Sciatic nerve (tissue), 2 donors: ENCODE data around the gene CLTCL1. TPM values are rescaled to one million over a fixed set of nuclear protein-coding genes. Genes with fewer than 3 reads are reported as not detected.

ENCODE experiments used
- ATAC-seq: fragments of 200-7000 bp; cut with Tn5 transposase; one replicate; pipeline ENCODE4 v1.9.1; 2020; ENCODE audit warnings: mild to moderate bottlenecking, moderate library complexity
- DNase-seq: peaks from one replicate; pipeline ENCODE4 v3.0.0-alpha.2; 2020; ENCODE audit warnings: low spot score
- intact Hi-C: fragments of 100-400 bp; cut with DNase I; formaldehyde crosslinking; loops from one replicate; pipeline ENCODE4 v1.14.2; 2022
- total RNA-seq: library from RNA; stranded (reverse); fragmentation: NEBNext Ultra II Directional; extraction: Animal tissue kit (Norgen Biotek cat#: 25700); gene quantifications from one replicate; pipeline ENCODE4 v1.2.1, GENCODE V29; 2021
- donor health status: DM: no; HTN: no; CAD: no.
- donor health status: DM: no; HTN: no; CAD: no.

CLTCL1 gene
- total RNA-seq, 1 donor from 2014 or later = 14.2 TPM

DNA sequence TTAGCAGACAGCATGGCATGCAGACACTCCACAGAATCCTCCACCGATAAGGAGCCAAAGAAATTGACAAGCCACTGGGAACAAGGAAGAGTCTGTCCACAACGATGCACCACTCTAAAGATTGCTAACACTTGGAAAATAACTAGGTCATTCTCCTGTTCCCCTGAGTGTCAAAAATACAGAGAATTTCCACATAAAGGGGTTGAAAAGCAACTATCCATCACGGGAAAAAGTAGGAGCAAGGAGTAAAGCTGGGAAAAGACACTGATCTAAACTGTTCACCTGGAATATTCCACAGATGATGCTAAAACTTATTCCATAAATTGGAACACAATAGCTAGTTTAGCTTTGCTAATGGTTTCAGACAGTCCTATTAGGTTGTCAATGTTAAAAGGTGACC is 66.0 kb downstream of the CLTCL1 start:
- ATAC-seq (no peak), DNase-seq (no peak)
- intact Hi-C loops = no loop called here

DNA sequence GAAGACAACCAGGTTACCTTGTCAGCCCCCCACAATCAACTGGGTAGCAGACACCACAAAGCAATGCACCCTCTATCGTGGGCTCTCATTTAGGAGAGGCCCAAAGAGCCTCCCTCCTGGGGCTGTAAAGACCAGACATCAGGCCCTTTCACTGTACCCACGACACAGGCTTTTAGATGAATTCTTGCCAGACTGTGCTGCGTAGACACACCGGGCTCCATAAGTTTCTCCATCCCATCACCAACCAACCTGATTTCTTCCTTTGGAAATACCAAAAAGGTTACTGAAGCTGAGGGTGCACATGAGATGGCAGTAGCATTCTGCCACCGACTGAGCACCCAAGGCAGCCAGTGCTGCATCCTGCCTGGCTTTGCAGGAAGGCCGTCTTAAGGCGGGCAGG is 66.5 kb downstream of the CLTCL1 start:
- intact Hi-C loops = no loop called here
- DNase-seq (no peak), ATAC-seq (no peak)

DNA sequence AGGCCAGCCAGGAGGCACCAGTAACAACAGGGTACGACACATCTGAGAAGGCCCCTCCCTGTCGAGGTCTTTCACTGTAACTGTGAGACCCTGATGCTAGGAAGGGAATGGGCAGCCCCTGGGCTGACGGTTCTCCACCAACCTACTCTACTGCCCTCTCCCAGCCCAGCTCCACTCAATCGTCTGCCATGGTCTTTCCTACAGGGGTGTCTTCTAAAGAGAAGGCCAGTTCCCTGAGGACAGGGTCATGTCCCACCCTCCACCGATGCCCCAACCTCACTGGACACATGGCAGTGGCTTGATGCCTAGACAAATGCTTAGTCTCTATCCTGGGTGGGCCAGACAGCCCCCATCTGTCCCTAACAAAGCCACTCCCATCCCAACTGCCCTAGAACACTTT is 67.0 kb downstream of the CLTCL1 start:
- DNase-seq (no peak), ATAC-seq (no peak)
- intact Hi-C loops = no loop called here

DNA sequence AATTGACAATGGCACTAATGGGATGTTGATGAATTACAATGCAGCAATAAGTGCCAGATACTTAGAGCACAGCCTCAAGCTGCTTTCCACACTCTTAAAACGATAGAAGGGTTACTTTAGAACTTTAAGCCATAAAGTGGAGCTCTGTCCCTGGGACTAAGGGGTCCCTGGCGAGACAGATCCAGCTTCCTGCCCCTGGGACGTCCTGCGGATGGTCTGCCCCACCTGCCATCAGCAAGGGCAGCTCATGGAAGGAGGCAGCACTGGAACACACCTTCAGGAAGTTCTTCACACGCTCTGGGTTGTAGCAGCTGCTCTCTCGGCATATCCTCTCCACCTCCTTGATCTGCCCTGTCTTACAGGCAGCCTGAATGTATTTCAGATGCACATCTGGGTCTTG is 67.9 kb downstream of the CLTCL1 start:
- ATAC-seq (no peak), DNase-seq (no peak)
- intact Hi-C loops = no loop called here

DNA sequence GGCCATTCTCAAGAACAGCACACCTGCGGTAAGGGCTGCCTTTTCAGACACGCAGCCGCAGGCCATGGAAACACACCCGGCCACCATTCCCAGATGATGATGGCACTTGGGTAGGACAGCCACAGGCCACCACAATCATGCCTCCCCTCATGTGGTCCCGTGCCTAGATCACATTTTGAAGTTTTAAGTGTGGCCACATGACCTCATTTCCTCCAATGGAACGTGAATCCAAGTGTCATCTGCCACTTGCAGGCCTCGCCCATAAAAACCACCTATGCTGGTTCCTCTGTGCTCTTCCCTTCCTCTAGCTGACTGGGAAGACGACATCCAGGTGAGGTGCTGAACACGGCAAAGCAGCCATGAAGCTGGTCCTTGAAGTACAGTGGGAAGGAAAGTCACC is 68.4 kb downstream of the CLTCL1 start:
- DNase-seq (no peak), ATAC-seq (no peak)
- intact Hi-C loops = no loop called here

DNA sequence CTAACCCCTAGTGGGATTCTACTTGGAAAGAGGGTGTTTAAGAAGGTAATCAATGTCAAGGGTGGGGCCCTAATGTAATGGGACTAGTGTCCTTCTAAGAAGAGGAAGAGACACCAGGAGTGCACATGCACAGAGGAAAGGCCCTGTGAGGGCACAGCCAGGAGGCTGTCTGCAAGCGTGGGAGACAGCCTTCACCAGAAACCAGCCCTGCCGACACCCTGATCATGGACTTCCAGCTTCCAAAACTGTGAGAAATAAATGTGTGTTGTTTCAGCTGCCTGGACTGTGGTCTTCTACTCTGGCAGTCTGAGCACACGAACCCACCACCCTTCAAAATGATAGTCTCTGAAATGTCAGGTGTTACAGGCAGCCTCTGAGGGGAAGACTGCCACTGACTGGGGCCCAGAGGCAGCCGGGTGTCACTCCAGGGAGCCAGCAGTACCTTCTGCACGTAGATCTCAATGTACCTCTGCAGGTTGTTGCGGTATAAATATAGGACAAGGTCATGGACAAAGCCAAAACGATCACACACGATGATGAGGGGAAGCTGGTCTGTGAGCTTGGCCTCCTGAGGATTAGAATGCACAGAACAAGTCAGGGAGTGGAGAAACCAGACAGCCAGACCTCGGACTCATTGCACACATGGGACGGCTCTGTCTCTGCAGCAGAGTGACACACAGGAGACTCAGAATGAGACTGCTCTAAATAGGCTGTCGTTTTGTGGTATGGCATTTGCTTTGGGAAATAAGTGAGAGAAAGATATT is 69.1 kb downstream of the CLTCL1 start:
- DNase-seq (no peak), ATAC-seq (no peak)
- intact Hi-C loops = no loop called here

DNA sequence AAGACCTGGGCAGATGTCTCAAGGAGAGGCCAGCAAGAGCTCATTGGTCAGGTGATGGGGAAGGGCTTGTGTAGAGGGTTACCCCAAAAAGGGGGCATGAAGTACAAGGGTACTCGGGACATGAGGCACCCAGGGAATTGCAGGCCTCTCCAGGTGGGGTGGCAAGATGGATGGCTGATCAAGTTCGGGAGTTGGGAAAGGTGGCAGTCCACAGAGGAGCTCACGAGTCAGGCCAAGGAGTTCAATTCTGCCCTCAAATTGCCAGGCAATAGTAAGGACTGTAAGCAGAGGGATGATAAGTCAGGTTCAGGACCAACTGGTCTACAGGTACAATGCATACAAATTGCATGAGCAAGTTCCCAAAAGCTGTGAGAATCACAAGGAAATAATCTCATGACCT is 70.7 kb downstream of the CLTCL1 start:
- intact Hi-C loops = no loop called here
- DNase-seq (no peak), ATAC-seq (no peak)

DNA sequence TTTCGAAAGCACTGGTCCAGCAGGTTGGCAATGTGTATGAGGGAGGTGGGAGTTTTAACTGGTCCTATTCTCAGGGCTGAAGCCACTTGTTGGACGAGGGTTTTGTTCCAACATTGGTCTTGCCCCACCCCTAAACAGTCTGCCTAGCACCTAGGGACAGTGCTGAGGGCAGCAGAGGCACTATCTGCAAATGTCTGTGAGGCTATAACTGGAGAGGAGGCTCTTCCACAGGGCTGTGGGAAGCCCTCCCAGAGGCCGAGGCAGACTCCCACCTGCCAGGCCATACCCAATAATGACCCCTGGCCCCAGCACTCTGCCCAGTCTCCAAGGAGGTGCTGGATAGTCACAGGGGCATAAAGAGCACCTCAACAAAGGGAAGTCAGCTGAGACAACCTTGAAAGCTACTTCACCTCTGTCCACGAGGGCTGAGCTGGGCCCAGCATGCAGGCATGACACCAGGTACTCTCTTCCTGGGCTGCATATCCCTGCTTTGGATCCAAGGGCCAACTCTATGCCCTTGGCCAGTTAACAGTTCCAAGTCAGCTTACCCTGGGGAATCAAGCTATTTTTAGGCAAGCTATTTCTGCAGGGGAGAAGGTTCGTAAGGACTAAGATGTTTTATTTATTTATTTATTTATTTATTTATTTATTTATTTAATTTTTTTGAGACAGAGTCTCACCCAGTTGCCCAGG is 72.8 kb downstream of the CLTCL1 start:
- intact Hi-C loops = no loop called here
- ATAC-seq (peak; percentile 47), DNase-seq (no peak)

DNA sequence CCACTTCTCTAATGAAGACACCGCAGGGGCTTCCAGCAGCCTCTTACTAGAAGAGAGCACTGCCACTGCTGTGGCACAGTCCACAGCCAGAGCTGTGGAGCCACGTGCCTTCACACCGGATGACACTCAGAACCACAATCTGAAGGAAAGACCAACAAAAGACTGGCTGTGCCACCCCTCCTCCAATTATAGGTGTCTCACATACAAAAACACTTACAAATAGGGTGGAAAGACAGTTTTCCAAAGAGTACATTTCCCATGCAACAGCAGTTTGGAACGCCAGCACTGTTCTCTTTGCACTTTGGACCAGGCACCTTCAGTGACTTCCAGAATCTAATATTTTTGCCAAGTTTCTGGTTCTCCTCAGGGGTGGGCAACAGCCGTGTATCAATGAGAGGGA is 74.9 kb downstream of the CLTCL1 start:
- DNase-seq (no peak), ATAC-seq (no peak)
- intact Hi-C loops = no loop called here

DNA sequence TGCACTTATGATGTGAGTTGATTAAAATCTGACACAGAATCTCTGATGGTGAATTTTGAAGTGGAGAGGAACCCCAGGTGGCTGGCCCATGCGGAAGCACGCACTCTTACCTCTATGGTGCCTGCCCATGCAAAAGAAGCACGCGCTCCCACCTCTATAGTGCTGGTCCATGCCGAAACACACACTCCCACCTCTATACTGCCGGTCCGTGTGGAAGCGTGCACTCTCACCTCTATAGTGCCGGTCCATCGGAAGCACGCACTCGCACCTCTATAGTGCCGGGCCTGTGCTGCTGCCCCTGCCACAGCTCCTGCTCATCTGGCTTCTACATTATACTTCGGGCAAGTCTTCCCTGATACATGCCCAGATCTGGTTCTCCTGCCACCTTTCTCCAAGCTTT is 76.2 kb downstream of the CLTCL1 start:
- DNase-seq = no peak
- ATAC-seq = no peak
- intact Hi-C loops = no loop called here

DNA sequence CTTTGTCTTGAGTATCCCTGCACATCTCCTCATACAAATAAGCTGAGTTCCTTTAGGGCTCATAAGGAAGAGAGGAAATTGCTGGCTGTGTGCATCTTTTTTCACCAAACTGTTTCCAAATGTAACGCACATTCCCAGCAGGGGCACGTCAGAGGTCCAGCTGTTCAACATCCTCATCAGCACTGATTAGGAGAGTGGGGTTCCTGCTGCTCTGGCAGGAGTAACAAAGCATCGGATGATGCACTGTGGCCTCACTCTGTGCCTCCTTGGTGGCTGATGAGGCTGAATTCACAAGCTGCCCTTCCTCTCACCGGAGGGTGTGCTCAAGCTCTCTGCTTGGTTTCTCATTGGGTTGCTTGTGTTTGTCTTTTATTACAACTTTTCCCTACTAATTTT is 77.4 kb downstream of the CLTCL1 start:
- ATAC-seq (no peak), DNase-seq (no peak)
- intact Hi-C loops = no loop called here

DNA sequence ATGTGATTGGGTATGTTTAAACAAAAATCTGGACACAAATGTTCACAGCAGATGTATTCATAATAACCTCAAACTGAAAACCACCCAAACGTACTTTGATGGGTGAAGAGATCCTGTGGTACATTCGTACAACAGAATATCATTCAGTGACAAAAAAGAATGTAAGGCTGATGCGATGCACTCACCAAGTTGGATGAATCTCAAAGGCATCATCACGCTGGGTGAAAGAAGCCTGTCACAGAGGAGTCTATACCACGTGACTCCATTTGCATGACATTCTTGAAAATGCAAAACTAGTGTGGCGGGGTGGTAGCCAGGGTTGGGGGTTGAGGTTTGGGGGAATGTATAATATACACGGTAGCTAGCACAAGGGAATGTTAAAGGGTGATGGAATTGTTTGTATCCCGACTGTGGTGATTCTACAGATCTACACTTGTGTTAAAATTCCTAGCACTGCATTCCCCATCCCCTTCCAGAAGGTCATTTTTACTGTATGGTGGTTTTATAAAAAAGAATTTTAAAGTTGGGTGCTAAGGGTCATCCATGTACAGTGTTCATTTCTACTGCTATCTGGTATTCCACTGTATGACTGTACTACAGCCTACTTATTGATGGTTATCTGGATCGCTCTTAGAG is 78.0 kb downstream of the CLTCL1 start:
- DNase-seq = no peak
- no peak for ATAC-seq
- intact Hi-C loops = no loop called here

DNA sequence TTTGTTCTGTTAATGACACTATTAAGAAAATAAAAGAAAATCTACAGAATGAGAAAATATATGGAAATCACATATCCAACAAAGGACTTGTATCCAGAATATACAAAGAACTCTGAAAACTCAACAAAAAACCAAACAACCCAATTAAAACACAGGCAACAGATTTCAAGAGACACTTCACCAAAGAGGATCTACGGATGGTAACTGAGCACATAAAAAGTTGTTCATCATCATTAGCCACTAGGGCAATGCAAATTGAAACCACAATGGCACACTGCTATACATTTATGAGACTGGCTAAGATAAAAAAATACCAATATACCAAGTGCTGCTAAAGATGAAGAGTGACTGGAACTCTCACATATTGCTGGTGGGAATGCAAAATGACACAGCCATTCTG is 78.5 kb downstream of the CLTCL1 start:
- DNase-seq (no peak), ATAC-seq (no peak)
- intact Hi-C loops = no loop called here

DNA sequence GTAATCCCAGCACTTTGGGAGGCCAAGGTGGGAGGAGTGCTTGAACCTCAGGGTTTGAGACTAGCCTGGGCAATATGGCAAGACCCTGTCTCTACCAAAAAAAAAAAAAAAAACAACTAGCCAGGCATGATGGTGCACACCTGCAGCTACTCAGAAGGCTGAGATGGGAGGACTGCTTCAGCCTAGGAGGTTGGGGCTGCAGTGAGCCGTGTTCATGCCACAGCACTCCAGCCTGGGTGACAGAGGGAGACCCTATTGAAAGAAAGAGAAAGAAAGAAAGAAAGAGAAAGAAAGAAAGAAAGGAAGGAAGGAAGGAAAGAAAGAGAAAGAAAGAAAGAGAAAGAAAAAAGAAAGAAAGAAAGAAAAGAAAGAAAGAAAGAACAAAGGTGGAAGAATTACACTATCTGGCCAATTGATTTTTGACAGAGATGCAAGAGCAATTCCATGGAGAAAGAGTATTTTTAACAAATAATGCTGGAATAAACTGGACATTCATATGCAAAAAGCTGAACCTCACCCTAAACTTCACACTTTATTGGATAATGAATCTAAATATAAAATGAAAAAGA is 79.1 kb downstream of the CLTCL1 start:
- DNase-seq (no peak), ATAC-seq (no peak)
- intact Hi-C loops = no loop called here

DNA sequence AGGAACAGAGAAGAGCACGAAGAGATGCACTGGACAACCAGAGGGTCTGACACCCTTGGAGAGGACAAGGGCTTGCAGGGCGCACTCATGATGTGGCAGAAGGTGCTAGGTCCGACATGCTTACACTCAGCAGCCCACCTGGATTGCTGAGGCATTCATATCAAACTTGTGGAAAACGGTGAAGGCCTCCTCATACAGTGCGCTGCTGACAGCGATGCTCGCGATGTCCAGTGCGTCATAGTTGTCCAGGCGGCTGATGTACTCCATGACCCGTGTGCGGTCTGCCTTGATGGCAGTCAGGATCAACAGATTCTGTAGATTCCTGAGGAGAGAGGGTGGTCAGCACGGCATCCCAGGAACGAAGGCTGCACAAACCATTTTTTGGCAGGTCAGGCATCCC is 81.3 kb downstream of the CLTCL1 start:
- intact Hi-C loops = no loop called here
- ATAC-seq (no peak), DNase-seq (no peak)

DNA sequence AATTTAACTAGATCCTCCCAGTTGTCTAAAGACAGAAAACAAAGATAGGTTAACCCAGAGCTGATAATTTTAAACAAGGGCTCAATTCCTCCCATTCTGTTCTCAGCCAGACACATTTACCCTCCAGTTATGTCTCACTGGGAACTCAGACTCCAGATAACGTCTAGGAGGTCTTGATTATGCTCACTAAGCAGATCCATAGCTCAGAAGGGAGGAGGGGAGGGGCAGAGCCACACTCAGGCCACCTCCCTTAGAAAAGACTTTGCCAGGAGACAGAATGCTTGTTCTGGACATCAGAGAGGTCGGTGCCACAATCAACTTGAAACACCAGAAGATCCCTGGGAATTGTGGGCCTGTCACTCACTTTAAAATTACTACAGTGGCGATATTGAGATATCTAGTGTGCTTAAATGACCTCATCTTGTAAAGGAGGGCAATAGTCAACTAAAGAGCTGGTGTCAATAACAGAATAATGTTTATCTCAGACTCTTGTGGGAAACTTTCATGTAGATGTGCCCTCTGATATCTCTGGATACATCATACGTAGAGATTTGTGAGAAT is 83.2 kb downstream of the CLTCL1 start:
- DNase-seq = no peak
- intact Hi-C loops = no loop called here
- no peak for ATAC-seq

DNA sequence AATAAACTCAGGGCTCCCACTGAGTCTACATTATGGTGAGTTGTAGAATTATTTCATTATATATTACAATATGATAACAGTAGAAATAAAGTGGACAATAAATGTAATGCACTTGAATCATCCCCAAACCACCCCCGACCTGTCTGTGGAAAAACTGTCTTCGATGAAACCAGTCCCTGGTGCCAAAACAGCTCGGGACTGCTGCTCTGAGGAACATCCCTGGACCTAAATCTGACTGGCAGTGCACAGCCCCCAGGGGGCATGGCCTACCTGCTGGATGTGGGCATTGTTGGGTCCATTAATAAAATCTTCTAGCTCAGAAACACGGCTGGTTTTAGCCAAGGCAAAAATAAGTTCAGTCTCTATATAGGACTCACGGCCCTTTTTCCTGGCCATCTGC is 83.6 kb downstream of the CLTCL1 start:
- no peak for DNase-seq

DNA sequence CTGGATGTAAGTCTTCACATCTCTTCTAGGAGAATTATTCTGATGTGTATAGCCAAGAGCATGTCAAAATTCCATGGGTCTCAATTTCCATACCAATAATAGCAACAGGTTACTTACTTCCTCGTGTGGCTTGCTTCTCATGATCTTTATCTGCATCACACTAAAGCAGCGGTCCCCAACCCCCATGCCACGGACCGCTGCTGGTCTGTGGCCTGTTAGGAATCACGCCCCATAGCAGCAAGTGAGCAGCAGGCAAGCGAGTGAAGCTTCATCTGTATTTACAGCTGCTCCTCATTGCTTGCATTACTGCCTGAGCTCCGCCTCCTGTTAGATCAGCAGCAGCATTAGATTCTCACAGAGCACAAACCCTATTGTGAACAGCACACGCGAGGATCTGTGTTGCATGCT is 84.1 kb downstream of the CLTCL1 start:
- intact Hi-C loops = no loop called here
- ATAC-seq (no peak), DNase-seq (no peak)

More for the DNA sequence above, 83.6 kb downstream of the CLTCL1 start:
- no peak for ATAC-seq
- intact Hi-C loops = no loop called here

DNA sequence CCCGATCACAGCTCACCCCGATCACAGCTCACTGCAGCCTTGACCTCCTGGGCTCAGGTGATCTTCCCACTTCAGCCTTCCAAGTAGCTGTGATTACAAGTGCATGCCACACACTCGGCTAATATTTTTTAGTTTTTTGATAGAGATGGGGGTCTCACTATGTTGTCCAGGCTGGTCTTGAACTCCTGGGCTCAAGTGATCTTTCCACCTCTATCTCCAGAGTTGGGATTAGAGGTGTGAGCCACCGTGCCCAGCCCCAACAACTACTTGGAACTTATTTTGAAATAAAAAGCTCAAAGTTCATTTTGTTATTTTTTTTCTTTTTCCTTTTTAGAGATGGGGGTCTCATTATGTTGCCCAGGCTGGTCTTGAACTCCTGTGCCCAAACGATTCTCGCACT is 85.2 kb downstream of the CLTCL1 start:
- no peak for DNase-seq
- intact Hi-C loops = no loop called here
- no peak for ATAC-seq

DNA sequence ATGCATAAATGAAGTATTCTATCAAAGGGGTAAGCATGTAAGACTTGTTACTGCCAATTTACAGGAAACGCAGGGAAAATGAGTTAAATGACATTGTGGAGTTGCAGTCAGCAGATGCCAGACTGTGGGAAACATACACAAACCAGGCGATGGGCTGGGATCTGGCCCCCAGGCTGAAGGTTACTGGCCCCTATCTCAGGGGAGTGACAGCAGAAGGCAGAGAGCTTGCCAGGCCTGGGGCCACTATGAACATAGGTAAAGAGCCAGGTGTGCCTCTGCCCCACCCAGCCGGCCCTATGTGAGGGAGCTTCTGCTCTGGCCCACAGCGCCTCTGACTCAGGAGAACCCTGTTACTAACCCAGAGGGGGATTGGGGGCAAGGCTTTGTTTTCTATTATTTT is 86.9 kb downstream of the CLTCL1 start:
- intact Hi-C loops = no loop called here
- DNase-seq = no peak

More for the DNA sequence above, 86.9 kb downstream of the CLTCL1 start:
- no peak for ATAC-seq
